ENCODE results near the gene RABL2B. TPM values are rescaled to one million over a fixed set of nuclear protein-coding genes. Genes with fewer than 3 reads are reported as not detected.

The RABL2B gene
- total and polyA plus RNA-seq, 2 donors (not counting 3 experiments of a cell fraction or from before 2014, with no cell fraction given): 26.7 to 39.8 TPM

- intact Hi-C loops (cut with micrococcal nuclease) (no loop called here), dilution Hi-C loops (cut with MboI; ENCODE audit: extremely low pct_ligation_motif_present, low sequenced_read_pairs) (no loop called here)
- H3K27ac ChIP-seq (ENCODE audit: insufficient read depth, low read depth, low read length): no peak overlapping the region
- H3K27me3 ChIP-seq (ENCODE audit: control insufficient read depth in 2 of 2, insufficient read depth in 2 of 2, low read length in 2 of 2): no peaks in the 10 kb centered on the region
- no peak for DNase-seq (ENCODE audit: low read depth, low spot score)
- H3K4me1 ChIP-seq (ENCODE audit: control insufficient read depth, extremely low read depth, insufficient read depth, low read length): no peaks in the 10 kb centered on the region
- BruUV-seq (replicated peaks): no TSS peak
- CTCF ChIA-PET: no interaction called here
- no peak for TF ChIP-seq POLR2A (IDR thresholded peaks at IDR 0.05; ENCODE audit: low read depth, low read length)
- TF ChIP-seq EZH2 (IDR thresholded peaks at IDR 0.05; ENCODE audit: borderline replicate concordance, low read depth, low read length, severe bottlenecking): no peak
- TF ChIP-seq GATA2 (IDR thresholded peaks at IDR 0.05; ENCODE audit: insufficient read depth, insufficient read length, low read depth, low read length): no peak
- TF ChIP-seq, protein P1, sequence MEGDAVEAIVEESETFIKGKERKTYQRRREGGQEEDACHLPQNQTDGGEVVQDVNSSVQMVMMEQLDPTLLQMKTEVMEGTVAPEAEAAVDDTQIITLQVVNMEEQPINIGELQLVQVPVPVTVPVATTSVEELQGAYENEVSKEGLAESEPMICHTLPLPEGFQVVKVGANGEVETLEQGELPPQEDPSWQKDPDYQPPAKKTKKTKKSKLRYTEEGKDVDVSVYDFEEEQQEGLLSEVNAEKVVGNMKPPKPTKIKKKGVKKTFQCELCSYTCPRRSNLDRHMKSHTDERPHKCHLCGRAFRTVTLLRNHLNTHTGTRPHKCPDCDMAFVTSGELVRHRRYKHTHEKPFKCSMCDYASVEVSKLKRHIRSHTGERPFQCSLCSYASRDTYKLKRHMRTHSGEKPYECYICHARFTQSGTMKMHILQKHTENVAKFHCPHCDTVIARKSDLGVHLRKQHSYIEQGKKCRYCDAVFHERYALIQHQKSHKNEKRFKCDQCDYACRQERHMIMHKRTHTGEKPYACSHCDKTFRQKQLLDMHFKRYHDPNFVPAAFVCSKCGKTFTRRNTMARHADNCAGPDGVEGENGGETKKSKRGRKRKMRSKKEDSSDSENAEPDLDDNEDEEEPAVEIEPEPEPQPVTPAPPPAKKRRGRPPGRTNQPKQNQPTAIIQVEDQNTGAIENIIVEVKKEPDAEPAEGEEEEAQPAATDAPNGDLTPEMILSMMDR (IDR thresholded peaks at IDR 0.05; ENCODE audit: extremely low read depth in 1 of 2, insufficient read depth in 1 of 2, low read depth in 1 of 2, low read length in 2 of 2): no peak
- no peak for TF ChIP-seq POLR2AphosphoS5 (IDR thresholded peaks at IDR 0.05; ENCODE audit: insufficient read depth, low read depth, low read length)
- no peak for TF ChIP-seq MYC (IDR thresholded peaks at IDR 0.05; ENCODE audit: low read depth, low read length)
- TF ChIP-seq MAX (IDR thresholded peaks at IDR 0.05; ENCODE audit: insufficient read depth, insufficient read length): no peak
- TF ChIP-seq FOS (IDR thresholded peaks at IDR 0.05; ENCODE audit: borderline replicate concordance, insufficient read depth, low read length): no peak
- no peak for TF ChIP-seq JUN (IDR thresholded peaks at IDR 0.05; ENCODE audit: borderline replicate concordance, insufficient read depth, insufficient read length, low read depth)
- H3K4me2 ChIP-seq (ENCODE audit: insufficient read depth, low read length): no peak overlapping the region
- FAIRE-seq: no peak
- no peak overlapping the region for H3K4me3 ChIP-seq (replicated peaks in 1 of 3; ENCODE audit: insufficient read depth in 1 of 3, low read depth in 1 of 3, low read length in 3 of 3)
- no peaks in the 10 kb centered on the region for H3K9me3 ChIP-seq (replicated peaks; ENCODE audit: control insufficient read depth, insufficient read depth, low read length)
- peaks cover 66% of the 10 kb centered on the region for H3K79me2 ChIP-seq (ENCODE audit: control insufficient read depth, insufficient read depth, low read length)
- no peak overlapping the region for H3K9ac ChIP-seq (replicated peaks; ENCODE audit: extremely low read depth, insufficient read depth, low read length)
- H4K20me1 ChIP-seq (replicated peaks; ENCODE audit: control insufficient read depth, extremely low read depth, insufficient read depth, low read length): peaks cover 7% of the 10 kb centered on the region
- H3K36me3 ChIP-seq (ENCODE audit: control insufficient read depth in 2 of 2, extremely low read depth in 1 of 2, insufficient read depth in 2 of 2, low read length in 2 of 2): peaks cover 42 to 81% of the 10 kb centered on the region in 2 experiments
- no peaks in the 10 kb centered on the region for H3K9me1 ChIP-seq (replicated peaks; ENCODE audit: control insufficient read depth, extremely low read depth, insufficient read depth, low read length)
- H2AFZ ChIP-seq (ENCODE audit: low read depth, low read length): no peak overlapping the region
- POLR2A ChIA-PET: no interaction called here
These were observed 60.6 kb downstream of the RABL2B start for GRCh38 chr22:50722716-50723428.
